H1 (cell line): ENCODE measurements around the gene MEIS3.

Experiments used
- BRCA1 ChIP-seq: IDR thresholded peaks from 2 replicates; pipeline ENCODE4 v1.6.1; 2012; ENCODE audit warnings: low read depth, low read length, improper control_type of control experiment
- CHD2 ChIP-seq: IDR thresholded peaks from 2 replicates; pipeline ENCODE4 v1.6.1; 2012; ENCODE audit warnings: low read length, improper control_type of control experiment
- CTCF ChIP-seq, 3 experiments: IDR thresholded peaks; 1 replicate in 2 of 3; 2 replicates in 1 of 3; pipeline versions ENCODE4 v1.5.1 to v1.6.1; 2011; ENCODE audit warnings: low read length in 3 of 3, mild to moderate bottlenecking in 3 of 3, inconsistent platforms in 2 of 3, low read depth in 1 of 3, moderate library complexity in 1 of 3; ENCODE audit not compliant: insufficient read depth in 1 of 3; ENCODE audit errors: control extremely low read depth in 1 of 3
- EZH2 ChIP-seq: fragments of 200-600 bp; sonication (generic); IDR thresholded peaks from 2 replicates; pipeline ENCODE4 v1.7.1; 2012; ENCODE audit warnings: low read depth, mild to moderate bottlenecking, moderate library complexity, low read length, inconsistent platforms; ENCODE audit not compliant: severe bottlenecking
- HDAC2 ChIP-seq, 2 experiments: fragments of 300-600 bp in 1 of 2; sonication (generic) in 1 of 2; IDR thresholded peaks; 2 replicates each; pipeline ENCODE4 v1.6.1; 2011 to 2012; ENCODE audit warnings: low read depth in 2 of 2, low read length in 2 of 2, mild to moderate bottlenecking in 2 of 2, moderate library complexity in 2 of 2, borderline replicate concordance in 1 of 2, inconsistent platforms in 1 of 2
- JUND ChIP-seq: IDR thresholded peaks from 2 replicates; pipeline ENCODE4 v1.6.1; 2011; ENCODE audit warnings: mild to moderate bottlenecking, improper control_type of control experiment, low read length
- MAX ChIP-seq: IDR thresholded peaks from 2 replicates; pipeline ENCODE4 v1.6.1; 2012; ENCODE audit warnings: inconsistent platforms
- PHF8 ChIP-seq: fragments of 200-600 bp; sonication (generic); conservative IDR thresholded peaks from 2 replicates; pipeline ENCODE4 v1.7.1; 2012; ENCODE audit warnings: low read depth, mild to moderate bottlenecking, inconsistent platforms, low read length, moderate library complexity
- POLR2AphosphoS5 ChIP-seq: IDR thresholded peaks from 2 replicates; pipeline ENCODE4 v1.6.1; 2011; ENCODE audit warnings: low read depth, low read length
- SIN3A ChIP-seq, 2 experiments: IDR thresholded peaks in 1 of 2; conservative IDR thresholded peaks in 1 of 2; 2 replicates each; pipeline ENCODE4 v1.6.1; 2011 to 2012; ENCODE audit warnings: low read length in 2 of 2, improper control_type of control experiment in 1 of 2, low read depth in 1 of 2, mild to moderate bottlenecking in 1 of 2
- SRF ChIP-seq: IDR thresholded peaks from 2 replicates; pipeline ENCODE4 v1.6.1; 2011; ENCODE audit warnings: mild to moderate bottlenecking, low read depth, low read length, moderate library complexity

GRCh38 chr19:47436712-47437401, 17.5 kb upstream of the MEIS3 start:
- TF ChIP-seq CTCF (IDR thresholded peaks at IDR 0.05; ENCODE audit: control extremely low read depth in 1 of 3, insufficient read depth in 1 of 3, low read depth in 1 of 3, low read length in 3 of 3) (peak; percentile 93 to 95 (median 94)), JUND (no peak), BRCA1 (no peak), CHD2 (no peak), SRF (no peak), SIN3A (conservative IDR thresholded peaks at IDR 0.05 in 1 of 2, IDR thresholded peaks at IDR 0.05 in 1 of 2; ENCODE audit: low read depth in 1 of 2, low read length in 2 of 2) (0 out of 4 replicates have a peak, but pooled peaks have one; percentile 44 to 62), POLR2AphosphoS5 (no peak), MAX (no peak), EZH2 (no peak), PHF8 (no peak), HDAC2 (IDR thresholded peaks at IDR 0.05; ENCODE audit: borderline replicate concordance in 1 of 2, low read depth in 2 of 2, low read length in 2 of 2) (no peak)
